ENCODE measurements around the gene ATOH8. TPM values are rescaled to one million over a fixed set of nuclear protein-coding genes. Genes with fewer than 3 reads are reported as not detected.

Gene ATOH8
- total and polyA plus RNA-seq, 4 donors: 38.6 to 63.3 (median 50.5) TPM

DNA sequence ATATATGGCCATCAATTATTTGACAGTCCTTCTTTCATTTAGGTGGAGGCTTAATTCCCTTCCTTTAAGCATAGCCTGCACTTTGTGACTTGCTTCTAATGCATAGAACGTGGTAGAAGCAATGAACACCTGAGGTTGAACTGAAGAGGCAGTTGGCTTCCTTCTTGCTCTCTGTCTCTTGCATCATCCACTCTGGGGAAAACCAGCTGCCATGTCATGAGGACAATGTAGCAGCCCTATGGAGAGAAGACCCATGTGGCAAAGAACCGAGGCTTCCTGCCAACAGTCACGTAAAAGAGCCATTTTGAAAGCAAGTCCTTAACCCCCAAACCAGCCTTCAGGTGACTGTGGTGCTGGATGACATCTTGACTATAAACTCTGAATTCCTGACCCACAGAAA, 46.8 kb downstream of the ATOH8 start:
- 54 to 78% methylated on average over 3 of the region's 3 CpGs for WGBS, 2 donors

DNA sequence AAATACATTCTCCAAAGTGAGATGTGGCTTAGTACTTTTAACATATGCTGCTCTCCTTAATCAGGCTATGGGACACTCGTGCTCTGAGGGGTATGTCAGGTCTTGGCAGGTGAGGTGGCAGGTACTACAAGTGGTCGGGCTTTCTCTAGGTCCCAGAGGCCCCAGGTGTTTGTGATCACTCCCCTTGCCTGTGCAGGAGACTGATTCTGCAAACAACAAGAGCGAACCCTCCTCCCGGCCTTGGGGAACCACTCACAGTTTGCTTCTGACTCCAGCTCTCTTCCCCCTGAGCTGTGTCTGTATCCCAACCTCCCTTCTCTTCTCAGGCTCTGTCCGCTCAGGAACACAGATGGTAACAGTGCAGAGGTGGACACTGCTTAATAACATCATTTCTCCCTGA, 48.1 kb downstream of the ATOH8 start:
- WGBS, 2 donors: 94% methylated on average over 5 of the region's 5 CpGs
- H3K27me3 ChIP-seq (ENCODE audit: control insufficient read depth in 3 of 3, insufficient read depth in 3 of 3, low read length in 2 of 3): no peaks in the 10 kb centered on the region
- no peak overlapping the region for H3K4me3 ChIP-seq
- peaks cover 0 to 3% (median 0%) of the 10 kb centered on the region in 4 donors for H3K36me3 ChIP-seq (ENCODE audit: control insufficient read depth in 4 of 4, insufficient read depth in 4 of 4, low read length in 4 of 4)
- no peak overlapping the region for H3K9ac ChIP-seq (ENCODE audit: insufficient read depth in 1 of 2, low read length in 2 of 2)
- TF ChIP-seq, protein P1, sequence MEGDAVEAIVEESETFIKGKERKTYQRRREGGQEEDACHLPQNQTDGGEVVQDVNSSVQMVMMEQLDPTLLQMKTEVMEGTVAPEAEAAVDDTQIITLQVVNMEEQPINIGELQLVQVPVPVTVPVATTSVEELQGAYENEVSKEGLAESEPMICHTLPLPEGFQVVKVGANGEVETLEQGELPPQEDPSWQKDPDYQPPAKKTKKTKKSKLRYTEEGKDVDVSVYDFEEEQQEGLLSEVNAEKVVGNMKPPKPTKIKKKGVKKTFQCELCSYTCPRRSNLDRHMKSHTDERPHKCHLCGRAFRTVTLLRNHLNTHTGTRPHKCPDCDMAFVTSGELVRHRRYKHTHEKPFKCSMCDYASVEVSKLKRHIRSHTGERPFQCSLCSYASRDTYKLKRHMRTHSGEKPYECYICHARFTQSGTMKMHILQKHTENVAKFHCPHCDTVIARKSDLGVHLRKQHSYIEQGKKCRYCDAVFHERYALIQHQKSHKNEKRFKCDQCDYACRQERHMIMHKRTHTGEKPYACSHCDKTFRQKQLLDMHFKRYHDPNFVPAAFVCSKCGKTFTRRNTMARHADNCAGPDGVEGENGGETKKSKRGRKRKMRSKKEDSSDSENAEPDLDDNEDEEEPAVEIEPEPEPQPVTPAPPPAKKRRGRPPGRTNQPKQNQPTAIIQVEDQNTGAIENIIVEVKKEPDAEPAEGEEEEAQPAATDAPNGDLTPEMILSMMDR (IDR thresholded peaks at IDR 0.05; ENCODE audit: control extremely low read depth, extremely low read depth): no peak
- no peak overlapping the region for H3K27ac ChIP-seq (ENCODE audit: low read depth in 1 of 2, low read length in 1 of 2)
- no peak for DNase-seq
- no peak for ATAC-seq (ENCODE audit: insufficient read depth, low FRiP score)
- H3K9me3 ChIP-seq (ENCODE audit: control insufficient read depth in 4 of 4, insufficient read depth in 3 of 4, low read length in 3 of 4): peaks cover 0 to 4% (median 0%) of the 10 kb centered on the region in 4 donors
- H3K4me1 ChIP-seq (ENCODE audit: control insufficient read depth in 5 of 5, insufficient read depth in 5 of 5, low read length in 5 of 5): peaks cover 0 to 11% (median 4%) of the 10 kb centered on the region in 5 donors

More for the DNA sequence above, 46.8 kb downstream of the ATOH8 start:
- H3K9me3 ChIP-seq (ENCODE audit: control insufficient read depth in 4 of 4, insufficient read depth in 3 of 4, low read length in 3 of 4): peaks cover 0 to 4% (median 0%) of the 10 kb centered on the region in 4 donors
- H3K27ac ChIP-seq (ENCODE audit: low read depth in 1 of 2, low read length in 1 of 2): no peak overlapping the region
- peaks cover 0 to 3% (median 0%) of the 10 kb centered on the region in 4 donors for H3K36me3 ChIP-seq (ENCODE audit: control insufficient read depth in 4 of 4, insufficient read depth in 4 of 4, low read length in 4 of 4)
- TF ChIP-seq, protein P1 (IDR thresholded peaks at IDR 0.05; ENCODE audit: control extremely low read depth, extremely low read depth): no peak
- no peak for ATAC-seq (ENCODE audit: insufficient read depth, low FRiP score)
- peaks cover 0 to 24% (median 15%) of the 10 kb centered on the region in 5 donors for H3K4me1 ChIP-seq (ENCODE audit: control insufficient read depth in 5 of 5, insufficient read depth in 5 of 5, low read length in 5 of 5)
- H3K27me3 ChIP-seq (ENCODE audit: control insufficient read depth in 3 of 3, insufficient read depth in 3 of 3, low read length in 2 of 3): no peaks in the 10 kb centered on the region
- no peak overlapping the region for H3K9ac ChIP-seq (ENCODE audit: insufficient read depth in 1 of 2, low read length in 2 of 2)
- no peak for DNase-seq
- H3K4me3 ChIP-seq: no peak overlapping the region

GRCh38 chr2:85802354-85803103, 48.7 kb downstream of the ATOH8 start:
- TF ChIP-seq, protein P1 (IDR thresholded peaks at IDR 0.05; ENCODE audit: control extremely low read depth, extremely low read depth): no peak
- no peak overlapping the region for H3K9ac ChIP-seq (ENCODE audit: insufficient read depth in 1 of 2, low read length in 2 of 2)
- DNase-seq: peak in 2 of 3 donors; percentile 60 to 70
- peaks cover 0 to 4% (median 0%) of the 10 kb centered on the region in 4 donors for H3K9me3 ChIP-seq (ENCODE audit: control insufficient read depth in 4 of 4, insufficient read depth in 3 of 4, low read length in 3 of 4)
- no peaks in the 10 kb centered on the region for H3K27me3 ChIP-seq (ENCODE audit: control insufficient read depth in 3 of 3, insufficient read depth in 3 of 3, low read length in 2 of 3)
- H3K36me3 ChIP-seq (ENCODE audit: control insufficient read depth in 4 of 4, insufficient read depth in 4 of 4, low read length in 4 of 4): peaks cover 0 to 3% (median 0%) of the 10 kb centered on the region in 4 donors
- H3K4me3 ChIP-seq: no peak overlapping the region
- ATAC-seq (ENCODE audit: insufficient read depth, low FRiP score): no peak
- H3K4me1 ChIP-seq (ENCODE audit: control insufficient read depth in 5 of 5, insufficient read depth in 5 of 5, low read length in 5 of 5): peaks cover 0 to 6% (median 1%) of the 10 kb centered on the region in 5 donors
- H3K27ac ChIP-seq (ENCODE audit: low read depth in 1 of 2, low read length in 1 of 2): no peak overlapping the region
- 83 to 88% methylated on average over 9 of the region's 9 CpGs for WGBS, 2 donors

Measured in lung (tissue), 12 donors.